GM11168 (cell line): ENCODE data around the gene ZNF467.

ENCODE experiments used
- in situ Hi-C: fragments of 300-500 bp; cut with MboI; formaldehyde crosslinking; loops from one replicate; pipeline ENCODE4 v1.12.0; 2022; ENCODE audit warnings: low sequenced_read_pairs; ENCODE audit not compliant: unreplicated experiment

ZNF467 gene

GRCh38 chr7:149811221-149811620 lies 37.8 kb upstream of the ZNF467 start:
- in situ Hi-C loops = no loop called here

GRCh38 chr7:149809215-149809614 lies 35.8 kb upstream of the ZNF467 start:
- in situ Hi-C loops = no loop called here

GRCh38 chr7:149808311-149808710 lies 34.9 kb upstream of the ZNF467 start:
- in situ Hi-C loops = no loop called here

GRCh38 chr7:149806726-149807125 lies 33.3 kb upstream of the ZNF467 start:
- in situ Hi-C loops = no loop called here

- in situ Hi-C loops = no loop called here
Measured at GRCh38 chr7:149804106-149804505, 30.7 kb upstream of the ZNF467 start.

- in situ Hi-C loops = no loop called here
Measured at GRCh38 chr7:149803551-149804074, 30.2 kb upstream of the ZNF467 start.

GRCh38 chr7:149802966-149803365 lies 29.6 kb upstream of the ZNF467 start:
- in situ Hi-C loops = no loop called here

GRCh38 chr7:149801816-149802215 lies 28.4 kb upstream of the ZNF467 start:
- in situ Hi-C loops = no loop called here

- in situ Hi-C loops = no loop called here
Measured at GRCh38 chr7:149801002-149801566, 27.7 kb upstream of the ZNF467 start.

GRCh38 chr7:149800169-149800555 lies 26.8 kb upstream of the ZNF467 start:
- in situ Hi-C loops = no loop called here

- in situ Hi-C loops = no loop called here
Measured at GRCh38 chr7:149799397-149800168, 26.2 kb upstream of the ZNF467 start.

- in situ Hi-C loops = no loop called here
Measured at GRCh38 chr7:149797771-149798170, 24.4 kb upstream of the ZNF467 start.

GRCh38 chr7:149796287-149796860 lies 23.0 kb upstream of the ZNF467 start:
- in situ Hi-C loops = no loop called here

- in situ Hi-C loops = no loop called here
Measured at GRCh38 chr7:149795126-149795525, 21.7 kb upstream of the ZNF467 start.

GRCh38 chr7:149794661-149795060 lies 21.3 kb upstream of the ZNF467 start:
- in situ Hi-C loops = no loop called here

GRCh38 chr7:149793261-149793660 lies 19.9 kb upstream of the ZNF467 start:
- in situ Hi-C loops = no loop called here

GRCh38 chr7:149792220-149792595 lies 18.8 kb upstream of the ZNF467 start:
- in situ Hi-C loops = no loop called here

GRCh38 chr7:149791411-149792219 lies 18.2 kb upstream of the ZNF467 start:
- in situ Hi-C loops = no loop called here

- in situ Hi-C loops = no loop called here
Measured at GRCh38 chr7:149790754-149791360, 17.5 kb upstream of the ZNF467 start.

GRCh38 chr7:149790146-149790548 lies 16.8 kb upstream of the ZNF467 start:
- in situ Hi-C loops = no loop called here
